VCaP (cell line): Measurements from ENCODE around the gene ZBTB7C.
A peak's percentile ranks its signal among the peaks of the same experiment; 100 is the strongest.

Experiments used
- H3K27ac ChIP-seq: fragments of 450-650 bp; 2 replicates; pipeline ENCODE4 v1.5.1; 2017
- TF ChIP-seq, protein P1 (sequence below): fragments of 450-650 bp; conservative IDR thresholded peaks from 2 replicates; pipeline ENCODE4 v1.5.1; 2017; ENCODE audit warnings: mild to moderate bottlenecking, moderate library complexity

The ZBTB7C gene

GRCh38 chr18:48217258-48218250 is 191.6 kb downstream of the ZBTB7C start:
- no peak overlapping the region for H3K27ac ChIP-seq
- TF ChIP-seq, protein P1, sequence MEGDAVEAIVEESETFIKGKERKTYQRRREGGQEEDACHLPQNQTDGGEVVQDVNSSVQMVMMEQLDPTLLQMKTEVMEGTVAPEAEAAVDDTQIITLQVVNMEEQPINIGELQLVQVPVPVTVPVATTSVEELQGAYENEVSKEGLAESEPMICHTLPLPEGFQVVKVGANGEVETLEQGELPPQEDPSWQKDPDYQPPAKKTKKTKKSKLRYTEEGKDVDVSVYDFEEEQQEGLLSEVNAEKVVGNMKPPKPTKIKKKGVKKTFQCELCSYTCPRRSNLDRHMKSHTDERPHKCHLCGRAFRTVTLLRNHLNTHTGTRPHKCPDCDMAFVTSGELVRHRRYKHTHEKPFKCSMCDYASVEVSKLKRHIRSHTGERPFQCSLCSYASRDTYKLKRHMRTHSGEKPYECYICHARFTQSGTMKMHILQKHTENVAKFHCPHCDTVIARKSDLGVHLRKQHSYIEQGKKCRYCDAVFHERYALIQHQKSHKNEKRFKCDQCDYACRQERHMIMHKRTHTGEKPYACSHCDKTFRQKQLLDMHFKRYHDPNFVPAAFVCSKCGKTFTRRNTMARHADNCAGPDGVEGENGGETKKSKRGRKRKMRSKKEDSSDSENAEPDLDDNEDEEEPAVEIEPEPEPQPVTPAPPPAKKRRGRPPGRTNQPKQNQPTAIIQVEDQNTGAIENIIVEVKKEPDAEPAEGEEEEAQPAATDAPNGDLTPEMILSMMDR, result no peak

GRCh38 chr18:48216639-48217257 is 192.4 kb downstream of the ZBTB7C start:
- TF ChIP-seq, protein P1, result no peak
- H3K27ac ChIP-seq, result no peak overlapping the region

DNA sequence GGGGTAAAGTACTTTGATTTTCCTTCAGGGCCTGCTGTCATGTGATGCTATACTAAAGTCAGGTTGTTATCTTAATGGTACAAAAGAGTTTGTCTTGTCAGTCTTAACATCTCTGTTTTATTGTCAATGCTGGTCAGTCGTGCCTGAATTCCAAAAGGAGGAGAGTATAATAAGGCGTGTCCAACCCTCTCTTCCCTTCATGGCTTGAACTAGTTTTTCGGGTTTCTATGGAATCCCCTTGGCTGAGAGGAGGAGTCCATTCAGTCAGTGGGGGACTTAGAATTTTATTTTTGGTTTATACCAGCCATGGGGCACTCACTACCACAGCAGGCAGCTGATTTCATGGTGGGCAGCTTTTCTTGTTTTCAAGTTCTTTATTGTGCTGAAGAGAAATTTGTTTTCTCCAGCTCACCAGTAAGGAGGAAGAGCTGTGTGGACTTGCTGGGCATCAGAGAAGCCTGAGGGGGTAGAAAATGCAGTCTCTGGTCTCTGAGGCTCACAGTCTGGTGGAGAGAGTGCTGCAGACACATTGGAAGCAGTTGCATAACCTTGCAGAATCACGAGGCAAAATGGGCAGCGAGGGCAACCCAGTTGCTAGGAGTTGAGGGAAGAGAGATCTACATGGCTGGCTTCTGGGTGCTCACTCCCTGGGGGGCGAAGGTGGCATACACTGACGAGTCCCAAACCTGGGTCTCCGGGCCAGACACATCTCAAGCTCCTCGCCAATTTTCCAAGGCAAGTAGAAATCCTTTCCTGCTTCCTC is 193.1 kb downstream of the ZBTB7C start:
- TF ChIP-seq, protein P1, result no peak
- H3K27ac ChIP-seq, result no peak overlapping the region

DNA sequence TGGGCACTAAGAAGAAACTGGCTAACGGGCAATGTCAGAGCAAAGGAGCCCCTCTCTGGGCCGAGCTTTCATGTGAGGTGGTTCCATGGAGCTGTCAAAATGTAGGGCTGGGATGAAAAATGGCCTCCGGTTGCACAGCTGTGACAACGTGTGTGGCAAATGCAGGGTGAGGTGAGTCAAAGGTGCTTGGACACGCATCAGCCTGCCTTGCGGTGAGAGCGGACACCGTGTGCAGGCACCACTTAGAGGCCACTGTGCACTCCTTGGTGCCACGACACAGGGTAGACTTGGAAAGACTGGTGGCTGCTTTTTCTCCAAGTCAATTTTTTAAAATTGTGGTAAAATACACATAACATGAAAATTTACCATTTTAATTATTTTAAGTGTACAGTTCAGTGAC is 195.4 kb downstream of the ZBTB7C start:
- H3K27ac ChIP-seq, result no peak overlapping the region
- TF ChIP-seq, protein P1, result no peak

DNA sequence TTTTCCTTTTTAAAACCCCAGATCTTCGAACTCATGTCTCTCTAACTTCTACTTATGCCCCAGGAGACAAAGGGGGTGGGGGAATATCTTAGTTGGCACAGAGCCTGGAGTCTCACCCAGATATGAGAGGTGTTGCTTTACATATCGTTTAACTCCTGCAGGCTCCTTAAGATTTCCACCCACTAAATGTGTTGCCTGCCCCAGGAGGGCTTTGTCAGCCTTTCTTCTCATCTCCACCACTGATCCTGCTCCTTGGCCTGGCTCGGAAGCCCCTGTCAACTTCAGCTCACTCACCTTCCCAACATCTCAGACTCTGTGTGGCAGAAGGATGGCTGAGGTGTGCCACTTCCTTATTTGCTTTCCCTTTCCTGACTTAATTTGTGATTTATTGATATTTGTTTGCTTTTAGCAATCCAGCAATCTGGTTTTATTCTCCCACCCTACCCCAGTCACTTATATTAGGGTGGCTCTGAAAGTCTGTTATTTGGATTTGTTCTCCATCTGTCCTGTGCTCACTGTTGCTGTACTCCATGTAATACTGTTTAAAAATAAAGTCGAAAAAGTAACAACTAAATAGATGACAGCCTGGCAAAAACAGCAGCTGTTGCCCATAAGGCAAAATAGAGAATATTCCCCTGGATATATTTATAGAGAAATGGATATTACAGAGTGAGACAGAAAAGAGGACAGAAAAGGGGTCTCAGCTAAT is 200.6 kb downstream of the ZBTB7C start:
- H3K27ac ChIP-seq, result peak overlapping the region; percentile 13; the same call in 1 of the 2 replicates
- TF ChIP-seq, protein P1, result no peak

DNA sequence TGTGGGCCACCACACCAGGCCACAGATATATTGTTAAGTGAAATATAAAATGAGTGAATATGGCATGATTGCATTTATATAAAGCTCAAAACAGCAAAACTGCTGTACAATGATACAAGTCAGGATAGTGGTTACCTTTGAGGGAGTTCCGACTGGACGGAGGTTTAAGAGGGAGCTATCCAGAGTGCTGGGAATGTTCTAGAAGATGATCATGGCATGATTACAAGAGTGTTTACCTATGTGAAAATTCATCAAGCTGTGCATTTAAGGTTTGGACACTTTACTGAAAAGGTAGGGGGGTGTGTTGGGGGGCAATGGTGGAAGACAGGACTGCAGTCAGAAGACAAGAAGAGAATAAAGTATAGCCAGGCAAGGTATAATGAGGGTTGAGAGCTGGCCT is 201.4 kb downstream of the ZBTB7C start:
- TF ChIP-seq, protein P1, result no peak
- no peak overlapping the region; the same call in 1 of the 2 replicates for H3K27ac ChIP-seq
